Measurements from ENCODE around the gene SP3.

DNA sequence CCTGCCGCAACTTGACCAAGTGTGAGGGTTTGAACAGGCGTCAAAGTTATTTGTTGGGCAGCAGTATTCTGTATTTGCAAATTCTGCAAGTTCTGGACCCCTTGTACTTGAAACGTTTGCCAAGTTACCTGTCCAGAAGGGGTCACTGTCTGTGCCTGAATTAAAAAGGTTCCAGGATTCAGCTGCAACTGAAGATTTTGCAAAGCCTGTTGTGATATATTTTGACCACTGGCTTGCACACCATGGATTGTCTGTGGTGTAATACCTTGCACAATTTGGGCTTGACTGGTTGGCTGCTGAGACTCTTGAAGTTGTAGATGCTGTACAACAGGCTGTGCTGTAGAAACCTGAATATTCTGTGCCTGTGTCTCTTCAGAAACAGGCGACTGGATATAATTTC is 10.2 kb downstream of the SP3 start:
- TF ChIP-seq SUZ12 (IDR thresholded peaks at IDR 0.05; ENCODE audit: extremely low read depth, insufficient read depth, insufficient read length) (no peak), ZNF274 (IDR thresholded peaks at IDR 0.05; ENCODE audit: low read depth, low read length) (no peak), YY1 (IDR thresholded peaks at IDR 0.05; ENCODE audit: insufficient read depth, insufficient read length) (no peak)
